ENCODE data around the gene FMR1.

FMR1 gene

GRCh38 chrX:147916375-147916968 lies 4.8 kb downstream of the FMR1 start:
- DNase-seq (ENCODE audit: low read depth) = no peak

GRCh38 chrX:147917700-147918695 lies 6.3 kb downstream of the FMR1 start:
- DNase-seq (ENCODE audit: low read depth) = no peak

GRCh38 chrX:147920161-147920666 lies 8.5 kb downstream of the FMR1 start:
- DNase-seq (ENCODE audit: low read depth) = no peak

- DNase-seq (ENCODE audit: low read depth) = no peak
Measured at GRCh38 chrX:147923605-147924004, 11.9 kb downstream of the FMR1 start.

- no peak for DNase-seq (ENCODE audit: low read depth)
Measured at GRCh38 chrX:147927256-147927655, 15.5 kb downstream of the FMR1 start.

GRCh38 chrX:147933815-147934214 lies 22.1 kb downstream of the FMR1 start:
- DNase-seq (ENCODE audit: low read depth) = no peak

- DNase-seq (ENCODE audit: low read depth) = no peak
Measured at GRCh38 chrX:147935156-147935758, 23.5 kb downstream of the FMR1 start.

- DNase-seq (ENCODE audit: low read depth) = no peak
Measured at GRCh38 chrX:147945286-147945685, 33.6 kb downstream of the FMR1 start.

GRCh38 chrX:147948531-147948930 lies 36.8 kb downstream of the FMR1 start:
- DNase-seq (ENCODE audit: low read depth) = no peak

GRCh38 chrX:147950352-147950751 lies 38.6 kb downstream of the FMR1 start:
- DNase-seq (ENCODE audit: low read depth) = no peak

- DNase-seq (ENCODE audit: low read depth) = no peak
Measured at GRCh38 chrX:147953976-147954375, 42.3 kb downstream of the FMR1 start.

GRCh38 chrX:147957291-147957690 lies 45.6 kb downstream of the FMR1 start:
- no peak for DNase-seq (ENCODE audit: low read depth)

GRCh38 chrX:147958291-147958690 lies 46.6 kb downstream of the FMR1 start:
- no peak for DNase-seq (ENCODE audit: low read depth)

GRCh38 chrX:147960722-147961121 lies 49.0 kb downstream of the FMR1 start:
- no peak for DNase-seq (ENCODE audit: low read depth)

GRCh38 chrX:147962476-147962875 lies 50.8 kb downstream of the FMR1 start:
- no peak for DNase-seq (ENCODE audit: low read depth)

- no peak for DNase-seq (ENCODE audit: low read depth)
Measured at GRCh38 chrX:147978931-147979330, 67.2 kb downstream of the FMR1 start.

GRCh38 chrX:147981038-147981752 lies 69.5 kb downstream of the FMR1 start, which contains the start of gene FMR1NB:
FMR1NB (plus strand) TSS chrX:147981337; CDS start chrX:147981403, 66 bp downstream.
- DNase-seq (ENCODE audit: low read depth) = no peak

Data from stimulated activated CD8-positive, alpha-beta memory T cell treated with anti-CD3 and anti-CD28 coated beads, Interleukin-4, amount 100 ng/mL, for 24 hours (primary cell).